ENCODE measurements around the gene KCNK4. TPM values are rescaled to one million over a fixed set of nuclear protein-coding genes. Genes with fewer than 3 reads are reported as not detected.

KCNK4 gene
- total and polyA plus RNA-seq, 2 donors from 2014 or later = not detected

DNA sequence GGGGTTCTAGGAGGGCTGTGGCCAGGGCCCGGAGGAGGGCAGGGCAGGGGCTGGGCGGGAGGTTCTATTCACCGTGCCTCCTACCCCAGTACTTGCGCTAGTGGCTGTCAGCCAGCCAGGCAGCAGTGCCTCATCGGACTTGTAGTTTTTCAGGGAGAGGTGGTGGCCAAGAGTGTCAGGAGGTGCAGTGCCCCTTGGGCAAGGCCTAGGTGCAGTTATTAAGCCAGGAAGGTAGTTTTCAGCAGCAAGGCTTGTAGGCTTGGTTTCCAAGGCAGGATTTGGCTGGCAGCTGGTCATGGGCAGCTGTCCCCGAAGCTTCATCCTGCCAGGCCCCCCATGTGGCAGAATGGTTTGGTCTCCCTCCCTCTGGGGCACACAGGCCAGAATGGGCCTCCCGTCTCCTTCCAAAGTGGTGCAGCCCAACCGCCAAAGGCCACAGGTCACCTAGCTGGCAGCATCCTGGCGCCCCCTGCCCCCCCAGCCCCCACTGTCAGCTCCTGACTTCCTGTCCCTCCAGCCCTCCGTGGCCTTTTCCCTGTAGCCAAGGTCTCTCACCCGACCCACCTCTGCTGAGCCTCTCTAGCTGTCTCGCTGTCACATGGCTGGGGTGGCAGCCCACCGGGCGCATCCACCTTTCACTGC lies 57.4 kb downstream of the KCNK4 start:
- TF ChIP-seq, protein P1, sequence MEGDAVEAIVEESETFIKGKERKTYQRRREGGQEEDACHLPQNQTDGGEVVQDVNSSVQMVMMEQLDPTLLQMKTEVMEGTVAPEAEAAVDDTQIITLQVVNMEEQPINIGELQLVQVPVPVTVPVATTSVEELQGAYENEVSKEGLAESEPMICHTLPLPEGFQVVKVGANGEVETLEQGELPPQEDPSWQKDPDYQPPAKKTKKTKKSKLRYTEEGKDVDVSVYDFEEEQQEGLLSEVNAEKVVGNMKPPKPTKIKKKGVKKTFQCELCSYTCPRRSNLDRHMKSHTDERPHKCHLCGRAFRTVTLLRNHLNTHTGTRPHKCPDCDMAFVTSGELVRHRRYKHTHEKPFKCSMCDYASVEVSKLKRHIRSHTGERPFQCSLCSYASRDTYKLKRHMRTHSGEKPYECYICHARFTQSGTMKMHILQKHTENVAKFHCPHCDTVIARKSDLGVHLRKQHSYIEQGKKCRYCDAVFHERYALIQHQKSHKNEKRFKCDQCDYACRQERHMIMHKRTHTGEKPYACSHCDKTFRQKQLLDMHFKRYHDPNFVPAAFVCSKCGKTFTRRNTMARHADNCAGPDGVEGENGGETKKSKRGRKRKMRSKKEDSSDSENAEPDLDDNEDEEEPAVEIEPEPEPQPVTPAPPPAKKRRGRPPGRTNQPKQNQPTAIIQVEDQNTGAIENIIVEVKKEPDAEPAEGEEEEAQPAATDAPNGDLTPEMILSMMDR (IDR thresholded peaks at IDR 0.05; ENCODE audit: borderline replicate concordance, extremely low read depth, insufficient read depth) = no peak
- H3K36me3 ChIP-seq (ENCODE audit: control insufficient read depth in 2 of 3, insufficient read depth in 3 of 3, low read length in 3 of 3) = no peaks in the 10 kb centered on the region
- H3K27ac ChIP-seq (ENCODE audit: low read depth in 2 of 2, low read length in 2 of 2) = no peak overlapping the region
- H3K4me1 ChIP-seq (ENCODE audit: control insufficient read depth in 2 of 3, insufficient read depth in 2 of 3, low read depth in 1 of 3, low read length in 3 of 3) = no peaks in the 10 kb centered on the region
- DNase-seq = no peak
- H3K27me3 ChIP-seq (ENCODE audit: control insufficient read depth, insufficient read depth, low read length) = no peaks in the 10 kb centered on the region
- intact Hi-C loops (cut with DNase I) = no loop called here
- FAIRE-seq = no peak
- H3K9me3 ChIP-seq (ENCODE audit: control insufficient read depth in 2 of 3, insufficient read depth in 1 of 3, low read length in 3 of 3) = no peaks in the 10 kb centered on the region
- no peak overlapping the region for H3K9ac ChIP-seq (ENCODE audit: low read length in 3 of 3)
- H3K4me3 ChIP-seq (ENCODE audit: low read length in 3 of 3) = no peak overlapping the region

DNA sequence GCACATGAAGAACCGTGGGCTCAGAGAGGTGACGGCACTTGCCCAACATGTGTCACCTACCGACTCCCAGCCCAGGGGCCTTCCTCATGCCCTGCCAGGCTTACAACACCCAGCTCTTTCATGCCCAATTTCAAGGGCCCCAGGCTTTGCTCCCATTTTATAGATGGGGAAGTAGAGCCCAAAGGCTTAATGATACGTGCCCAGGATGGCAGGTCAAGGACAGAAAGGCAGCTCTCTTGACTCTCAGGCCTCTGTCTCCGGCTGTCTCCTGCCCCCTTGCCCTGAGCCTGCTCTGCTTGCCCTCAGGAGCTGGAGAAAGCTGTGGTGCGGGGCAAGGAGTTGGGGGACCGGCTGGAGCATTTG lies 57.9 kb downstream of the KCNK4 start:
- Histone ChIP-seq H3K36me3 (ENCODE audit: control insufficient read depth in 2 of 3, insufficient read depth in 3 of 3, low read length in 3 of 3) (no peaks in the 10 kb centered on the region), H3K27ac (ENCODE audit: low read depth in 2 of 2, low read length in 2 of 2) (no peak overlapping the region), H3K9ac (ENCODE audit: low read length in 3 of 3) (no peak overlapping the region), H3K9me3 (ENCODE audit: control insufficient read depth in 2 of 3, insufficient read depth in 1 of 3, low read length in 3 of 3) (no peaks in the 10 kb centered on the region), H3K4me1 (ENCODE audit: control insufficient read depth in 2 of 3, insufficient read depth in 2 of 3, low read depth in 1 of 3, low read length in 3 of 3) (no peaks in the 10 kb centered on the region), H3K4me3 (ENCODE audit: low read length in 3 of 3) (no peak overlapping the region), H3K27me3 (ENCODE audit: control insufficient read depth, insufficient read depth, low read length) (no peaks in the 10 kb centered on the region)
- DNase-seq (no peak), FAIRE-seq (no peak)
- intact Hi-C loops (cut with DNase I) = no loop called here
- TF ChIP-seq, protein P1 (IDR thresholded peaks at IDR 0.05; ENCODE audit: borderline replicate concordance, extremely low read depth, insufficient read depth) = no peak

DNA sequence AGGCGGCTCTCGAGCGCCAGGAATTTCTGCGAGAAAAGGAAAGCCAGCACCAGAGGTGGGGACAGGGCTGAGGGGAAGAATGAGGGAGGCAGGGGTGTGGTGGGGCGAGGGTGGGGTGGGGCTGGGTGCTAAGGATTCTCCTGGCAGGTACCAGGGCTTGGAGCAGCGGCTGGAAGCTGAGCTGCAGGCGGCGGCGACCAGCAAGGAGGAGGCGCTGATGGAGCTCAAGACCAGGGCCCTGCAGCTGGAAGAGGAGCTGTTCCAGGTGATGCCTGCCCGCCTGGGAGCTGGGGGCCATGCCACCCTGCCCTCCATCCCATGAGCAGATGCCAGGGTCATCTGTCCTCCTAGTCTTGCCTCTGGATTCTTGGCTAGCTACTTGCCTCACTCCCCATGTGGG lies 58.3 kb downstream of the KCNK4 start:
- no peak for FAIRE-seq
- Histone ChIP-seq H3K9me3 (ENCODE audit: control insufficient read depth in 2 of 3, insufficient read depth in 1 of 3, low read length in 3 of 3) (no peaks in the 10 kb centered on the region), H3K4me3 (ENCODE audit: low read length in 3 of 3) (no peak overlapping the region), H3K36me3 (ENCODE audit: control insufficient read depth in 2 of 3, insufficient read depth in 3 of 3, low read length in 3 of 3) (no peaks in the 10 kb centered on the region), H3K27me3 (ENCODE audit: control insufficient read depth, insufficient read depth, low read length) (no peaks in the 10 kb centered on the region), H3K4me1 (ENCODE audit: control insufficient read depth in 2 of 3, insufficient read depth in 2 of 3, low read depth in 1 of 3, low read length in 3 of 3) (no peaks in the 10 kb centered on the region), H3K27ac (ENCODE audit: low read depth in 2 of 2, low read length in 2 of 2) (no peak overlapping the region), H3K9ac (ENCODE audit: low read length in 3 of 3) (no peak overlapping the region)
- TF ChIP-seq, protein P1 (IDR thresholded peaks at IDR 0.05; ENCODE audit: borderline replicate concordance, extremely low read depth, insufficient read depth) = no peak
- intact Hi-C loops (cut with DNase I) = no loop called here
- DNase-seq = no peak

Small RNA genes within 50 kb of the gene (microRNA-seq; reads per million reads assigned to microRNA genes)
- not detected for gene MIR7155

Other genes with a start within 250 kb of the KCNK4 start
- gene MACROD1, start 125.2 kb upstream of the KCNK4 start, total RNA-seq = 27.8 TPM
- gene MACROD1, start 125.2 kb upstream of the KCNK4 start, polyA plus RNA-seq (ENCODE audit: insufficient read depth, low read depth, low replicate concordance) = 176 TPM
- 81.2 TPM for gene STIP1, start 105.1 kb upstream of the KCNK4 start, total RNA-seq
- gene STIP1, start 105.1 kb upstream of the KCNK4 start, polyA plus RNA-seq (ENCODE audit: insufficient read depth, low read depth, low replicate concordance) = 86.0 TPM
- gene FERMT3, start 84.6 kb upstream of the KCNK4 start, total RNA-seq = 36.3 TPM
- gene FERMT3, start 84.6 kb upstream of the KCNK4 start, polyA plus RNA-seq (ENCODE audit: insufficient read depth, low read depth, low replicate concordance) = 11.8 TPM
- gene TRPT1, start 65.1 kb upstream of the KCNK4 start, total RNA-seq = 39.2 TPM
- gene TRPT1, start 65.1 kb upstream of the KCNK4 start, polyA plus RNA-seq (ENCODE audit: insufficient read depth, low read depth, low replicate concordance) = 103 TPM
- gene NUDT22, start 65.0 kb upstream of the KCNK4 start, total RNA-seq = 64.5 TPM
- gene NUDT22, start 65.0 kb upstream of the KCNK4 start, polyA plus RNA-seq (ENCODE audit: insufficient read depth, low read depth, low replicate concordance) = 150 TPM
- gene DNAJC4, start 60.8 kb upstream of the KCNK4 start, total RNA-seq = 31.1 TPM
- 102 TPM for gene DNAJC4, start 60.8 kb upstream of the KCNK4 start, polyA plus RNA-seq (ENCODE audit: insufficient read depth, low read depth, low replicate concordance)
- 77.6 TPM for gene VEGFB, start 56.7 kb upstream of the KCNK4 start, total RNA-seq
- gene VEGFB, start 56.7 kb upstream of the KCNK4 start, polyA plus RNA-seq (ENCODE audit: insufficient read depth, low read depth, low replicate concordance) = 157 TPM
- 76.0 TPM for gene FKBP2, start 50.2 kb upstream of the KCNK4 start, total RNA-seq
- gene FKBP2, start 50.2 kb upstream of the KCNK4 start, polyA plus RNA-seq (ENCODE audit: insufficient read depth, low read depth, low replicate concordance) = 411 TPM
- 86.5 TPM for gene PPP1R14B, start 44.4 kb upstream of the KCNK4 start, total RNA-seq
- gene PPP1R14B, start 44.4 kb upstream of the KCNK4 start, polyA plus RNA-seq (ENCODE audit: insufficient read depth, low read depth, low replicate concordance) = 145 TPM
- 24.6 TPM for gene PLCB3, start 39.8 kb upstream of the KCNK4 start, total RNA-seq
- 9.6 TPM for gene PLCB3, start 39.8 kb upstream of the KCNK4 start, polyA plus RNA-seq (ENCODE audit: insufficient read depth, low read depth, low replicate concordance)
- 59.8 TPM for gene BAD, start 6.6 kb upstream of the KCNK4 start, total RNA-seq
- gene BAD, start 6.6 kb upstream of the KCNK4 start, polyA plus RNA-seq (ENCODE audit: insufficient read depth, low read depth, low replicate concordance) = 157 TPM
- 44.0 TPM for gene GPR137, start 5.5 kb upstream of the KCNK4 start, total RNA-seq
- gene GPR137, start 5.5 kb upstream of the KCNK4 start, polyA plus RNA-seq (ENCODE audit: insufficient read depth, low read depth, low replicate concordance) = 48.4 TPM
- not detected for gene CATSPERZ, start 9.1 kb downstream of the KCNK4 start, total RNA-seq
- not detected for gene CATSPERZ, start 9.1 kb downstream of the KCNK4 start, polyA plus RNA-seq (ENCODE audit: insufficient read depth, low read depth, low replicate concordance)
- gene ESRRA, start 14.2 kb downstream of the KCNK4 start, total RNA-seq = 59.7 TPM
- 117 TPM for gene ESRRA, start 14.2 kb downstream of the KCNK4 start, polyA plus RNA-seq (ENCODE audit: insufficient read depth, low read depth, low replicate concordance)
- gene TRMT112, start 26.3 kb downstream of the KCNK4 start, total RNA-seq = 172 TPM
- 291 TPM for gene TRMT112, start 26.3 kb downstream of the KCNK4 start, polyA plus RNA-seq (ENCODE audit: insufficient read depth, low read depth, low replicate concordance)
- 192 TPM for gene PRDX5, start 26.8 kb downstream of the KCNK4 start, total RNA-seq
- gene PRDX5, start 26.8 kb downstream of the KCNK4 start, polyA plus RNA-seq (ENCODE audit: insufficient read depth, low read depth, low replicate concordance) = 1,026 TPM
- gene CCDC88B, start 48.9 kb downstream of the KCNK4 start, total RNA-seq = 13.3 TPM
- 10.0 TPM for gene CCDC88B, start 48.9 kb downstream of the KCNK4 start, polyA plus RNA-seq (ENCODE audit: insufficient read depth, low read depth, low replicate concordance)
- 40.2 TPM for gene RPS6KA4, start 67.9 kb downstream of the KCNK4 start, total RNA-seq
- gene RPS6KA4, start 67.9 kb downstream of the KCNK4 start, polyA plus RNA-seq (ENCODE audit: insufficient read depth, low read depth, low replicate concordance) = 13.6 TPM

Data from kidney (tissue), 14 donors.